CD4-positive, alpha-beta T cell treated with Interleukin-6 for 4 hours (primary cell): ENCODE measurements around the gene DLD.
A peak's percentile ranks its signal among the peaks of the same experiment; 100 is the strongest.
"Not testable (repeated sequence)": the region's sequence is repeated elsewhere in the genome, so short reads cannot be mapped to it uniquely, and the experiment has no call there.

Experiments used
- DNase-seq: peaks from one replicate; pipeline ENCODE4 v3.0.0-alpha.2; 2020; ENCODE audit warnings: mixed read lengths

Gene DLD

DNA sequence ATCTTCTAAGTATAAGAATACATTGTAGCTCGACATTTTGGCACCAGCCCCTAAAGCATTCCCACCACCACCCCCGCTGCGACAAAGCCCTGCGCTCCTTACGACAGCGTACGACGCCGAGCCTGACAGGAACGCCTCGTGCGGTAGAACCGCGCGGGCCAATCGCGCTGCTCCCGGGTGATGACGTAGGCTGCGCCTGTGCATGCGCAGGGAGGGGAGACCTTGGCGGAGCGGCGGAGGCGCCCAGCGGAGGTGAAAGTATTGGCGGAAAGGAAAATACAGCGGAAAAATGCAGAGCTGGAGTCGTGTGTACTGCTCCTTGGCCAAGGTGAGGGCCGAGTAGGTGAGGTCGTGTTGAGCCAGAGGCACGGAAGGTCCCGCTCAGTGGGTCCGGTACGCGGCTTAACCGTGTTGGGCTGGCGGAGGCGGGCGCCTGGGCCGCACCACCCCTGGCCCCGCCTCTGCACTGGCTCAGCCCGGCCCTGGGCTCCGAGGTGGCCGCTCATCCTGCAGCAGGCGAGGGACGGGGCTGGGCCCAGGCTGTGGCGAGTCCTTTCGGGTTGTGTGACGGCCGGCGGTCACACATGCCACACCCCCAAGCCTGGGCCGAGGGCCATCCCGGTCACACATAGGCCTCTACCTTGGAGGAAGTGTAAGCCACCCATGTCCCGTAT is at the start of gene DLD:
Gene DLD, plus strand, starts transcription at position 222 of the 674 bp plus-strand sequence. Its CDS starts 68 bp downstream, at position 290.
- peak; percentile 92 for DNase-seq

- DNase-seq = no peak
Observed at GRCh38 chr7:107842213-107842612, 48.8 kb upstream of the DLD start.

DNA sequence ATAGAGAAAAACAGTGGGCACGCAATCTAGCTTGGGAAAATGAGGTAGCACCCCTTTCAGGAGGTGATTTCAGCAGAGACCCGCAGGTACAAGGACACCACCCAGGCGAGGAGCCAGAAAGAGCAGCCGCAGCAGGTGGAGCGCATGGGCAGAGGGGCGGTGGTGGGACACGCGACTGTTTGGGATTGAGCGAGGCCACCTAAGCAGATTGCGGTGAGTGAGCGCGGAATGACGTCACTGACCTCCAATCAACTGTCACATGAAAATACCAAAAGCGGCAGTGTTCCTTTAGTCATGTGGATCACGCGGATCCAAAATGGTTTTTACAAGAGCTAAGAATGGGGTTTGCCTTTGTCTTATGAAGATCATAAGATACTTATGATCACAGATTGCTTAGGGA is 47.8 kb upstream of the DLD start:
- DNase-seq = no peak

GRCh38 chr7:107846324-107846723 is 44.7 kb upstream of the DLD start:
- no peak for DNase-seq

DNA sequence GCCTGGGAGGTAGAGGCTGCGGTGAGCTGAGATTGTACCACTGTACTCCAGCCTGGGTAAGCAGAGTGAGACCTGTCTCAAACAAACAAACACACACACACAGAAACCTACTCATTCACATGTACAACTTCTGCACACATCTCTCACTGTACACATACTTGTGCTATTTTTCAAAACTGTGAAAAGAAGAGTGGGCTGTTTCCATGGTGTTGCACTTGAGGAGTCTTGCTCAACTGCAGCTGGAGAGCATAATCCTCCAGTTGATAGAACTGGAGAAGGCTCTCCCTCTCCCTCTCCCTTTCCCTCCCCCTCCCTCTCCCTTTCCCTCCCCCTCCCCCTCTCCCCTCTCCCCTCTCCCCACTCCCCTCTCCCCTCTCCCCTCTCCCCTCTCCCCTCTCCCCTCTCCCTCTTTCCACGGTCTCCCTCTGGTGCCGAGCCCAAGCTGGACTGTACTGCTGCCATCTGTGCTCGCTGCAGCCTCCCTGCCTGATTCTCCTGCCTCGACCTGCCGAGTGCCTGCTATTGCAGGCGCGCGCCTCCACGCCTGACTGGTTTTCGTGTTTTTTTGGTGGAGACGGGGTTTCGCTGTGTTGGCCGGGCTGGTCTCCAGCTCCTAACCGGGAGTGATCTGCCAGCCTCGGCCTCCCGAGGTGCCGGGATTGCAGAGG is 43.7 kb upstream of the DLD start:
- no peak for DNase-seq

- not testable (repeated sequence) for DNase-seq
Observed at GRCh38 chr7:107847836-107848175, 43.2 kb upstream of the DLD start.

GRCh38 chr7:107848211-107848610 is 42.8 kb upstream of the DLD start:
- DNase-seq = not testable (repeated sequence)

DNA sequence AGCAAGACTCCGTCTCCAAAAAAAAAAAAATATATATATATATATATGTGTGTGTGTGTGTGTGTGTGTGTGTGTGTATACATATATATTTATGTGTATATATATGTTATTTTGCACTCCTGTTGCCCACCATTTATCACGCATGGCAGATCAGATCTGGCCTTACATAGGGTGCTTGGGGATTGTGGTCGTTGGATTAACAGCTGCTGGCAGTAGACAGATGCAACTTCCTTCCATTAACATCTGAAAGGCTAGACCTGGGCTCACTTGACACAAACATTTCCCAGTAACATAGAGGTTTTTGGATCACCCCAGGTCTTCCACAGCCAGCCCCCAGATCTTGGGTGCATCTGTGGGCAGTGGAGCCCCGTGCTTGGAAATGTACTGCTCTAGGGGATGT is 40.8 kb upstream of the DLD start:
- DNase-seq = no peak

DNA sequence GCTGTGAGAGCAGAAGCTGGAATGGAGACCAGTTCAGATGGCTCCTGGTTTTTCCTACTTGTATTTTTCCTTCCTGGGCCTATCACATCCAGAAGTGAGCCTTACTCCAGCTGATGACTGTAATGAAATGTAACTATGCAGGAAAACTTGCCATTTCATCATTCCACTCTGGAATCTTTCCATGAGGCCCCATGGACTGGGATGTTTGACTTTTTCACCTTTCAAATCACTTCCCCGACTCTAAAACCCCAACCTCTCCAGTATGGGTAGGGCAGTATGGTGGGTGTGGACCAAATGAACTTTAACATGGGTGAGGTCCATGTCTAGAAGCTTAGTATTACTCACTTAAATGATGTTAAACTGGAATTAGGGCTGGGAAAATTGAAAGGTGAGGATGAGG is 40.3 kb upstream of the DLD start:
- no peak for DNase-seq

DNA sequence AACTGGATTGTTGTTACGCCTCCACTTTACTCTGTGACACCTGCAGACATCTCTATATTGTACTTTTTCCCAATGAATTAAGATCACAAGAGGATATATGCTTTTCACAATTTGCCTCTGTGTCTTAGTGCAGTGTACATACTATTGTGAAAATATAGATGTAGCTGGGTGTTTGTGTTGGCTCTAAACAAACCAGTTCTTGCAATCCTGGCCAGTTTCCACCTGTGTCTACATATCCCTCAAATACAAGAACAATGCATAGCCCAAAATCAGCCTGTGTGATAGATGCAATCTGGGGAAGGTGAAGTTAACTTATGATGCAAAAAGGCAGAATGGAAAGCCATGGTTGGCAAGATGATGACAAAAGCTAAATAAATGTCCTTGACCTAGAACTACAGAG is 36.5 kb upstream of the DLD start:
- no peak for DNase-seq

DNA sequence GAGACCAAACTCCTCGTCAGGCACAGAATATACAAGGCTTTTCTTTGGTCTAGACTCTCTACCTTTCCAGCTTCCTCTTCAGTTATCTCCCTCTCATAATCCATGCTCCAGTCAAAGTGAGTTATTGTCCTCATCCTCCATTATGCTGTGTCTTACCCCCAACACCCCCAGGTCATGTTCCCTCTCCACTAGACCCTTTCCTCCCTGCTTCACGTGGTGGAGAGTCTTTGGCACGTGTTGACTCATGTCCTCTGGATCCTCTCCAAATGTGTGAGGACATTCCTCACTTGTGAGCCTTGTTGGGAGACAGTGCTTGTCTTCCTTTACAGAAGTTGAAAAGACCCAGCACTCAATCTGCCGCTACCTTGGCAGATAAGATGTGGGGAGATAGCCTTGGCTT is 36.0 kb upstream of the DLD start:
- DNase-seq = no peak

DNA sequence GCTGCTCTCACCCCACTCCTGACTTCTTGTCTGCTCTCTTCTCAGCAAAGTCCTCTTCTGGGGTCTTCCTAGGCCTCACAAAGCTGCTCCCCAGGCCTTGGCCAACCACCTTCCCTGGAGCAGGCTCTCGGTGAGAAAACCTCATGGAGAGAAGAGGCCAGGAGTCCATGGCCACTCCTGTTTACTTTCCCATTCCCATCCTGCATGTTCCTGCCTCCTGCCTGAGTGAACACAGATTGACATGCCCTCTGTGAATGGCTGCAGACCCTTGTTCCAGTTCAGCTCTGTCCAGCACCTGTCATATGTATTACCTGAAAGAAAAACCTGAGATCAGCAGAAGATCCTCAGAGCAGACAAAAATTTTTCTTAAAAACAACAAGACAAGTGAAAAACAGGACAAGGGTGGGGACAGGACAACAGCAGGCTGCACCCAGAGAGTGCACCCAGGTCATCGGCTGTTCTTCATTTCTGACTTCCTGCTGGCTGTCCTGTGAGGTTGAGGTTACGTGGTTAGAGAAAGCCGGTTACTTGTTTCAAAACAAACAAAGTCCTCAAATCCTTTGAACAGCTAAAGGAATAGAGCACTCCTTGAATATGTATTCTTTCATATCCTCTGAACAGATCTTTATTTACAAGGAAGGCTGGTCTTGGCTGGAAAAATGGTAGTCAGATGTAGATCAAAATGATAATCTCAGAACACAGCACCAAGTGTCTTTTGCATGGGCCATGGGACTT is 34.0 kb upstream of the DLD start:
- peak; percentile 56 for DNase-seq

DNA sequence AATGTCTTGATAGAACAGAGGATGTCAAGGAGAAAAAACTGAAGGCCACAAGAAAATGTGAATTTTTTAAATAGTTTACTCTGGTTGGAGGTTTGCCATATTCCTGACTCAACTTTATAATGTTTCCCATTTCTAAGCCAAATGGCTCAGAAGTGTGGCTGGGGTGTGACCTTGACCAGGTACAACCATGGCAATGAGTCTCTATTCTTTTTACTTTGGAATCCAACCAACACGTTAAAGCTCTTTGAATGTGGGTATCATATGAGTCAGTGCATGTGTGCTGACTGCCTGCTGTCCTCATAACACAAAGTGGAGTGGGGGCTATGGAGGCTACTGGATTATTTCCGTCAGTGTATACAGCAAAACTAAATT is 33.5 kb upstream of the DLD start:
- DNase-seq = no peak

DNA sequence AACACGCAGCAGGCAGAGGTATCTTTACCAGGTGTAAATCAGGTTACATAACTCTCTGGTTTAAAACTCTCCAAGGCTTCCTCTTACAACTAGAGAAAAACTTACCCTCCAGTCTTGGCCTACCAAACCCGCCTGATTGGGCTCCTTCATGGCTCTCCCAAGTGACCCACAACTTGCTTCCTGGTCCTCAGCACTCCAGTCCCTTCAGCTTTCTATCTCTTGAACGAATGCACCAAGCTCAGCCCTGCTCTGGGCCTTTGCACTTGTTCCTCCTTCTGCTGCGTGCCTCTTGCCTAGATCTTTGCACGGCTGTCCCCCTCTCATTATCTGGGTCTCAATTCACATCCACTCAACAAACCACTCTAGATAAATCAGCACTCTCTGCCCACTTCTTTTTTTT is 32.7 kb upstream of the DLD start:
- DNase-seq = no peak

DNA sequence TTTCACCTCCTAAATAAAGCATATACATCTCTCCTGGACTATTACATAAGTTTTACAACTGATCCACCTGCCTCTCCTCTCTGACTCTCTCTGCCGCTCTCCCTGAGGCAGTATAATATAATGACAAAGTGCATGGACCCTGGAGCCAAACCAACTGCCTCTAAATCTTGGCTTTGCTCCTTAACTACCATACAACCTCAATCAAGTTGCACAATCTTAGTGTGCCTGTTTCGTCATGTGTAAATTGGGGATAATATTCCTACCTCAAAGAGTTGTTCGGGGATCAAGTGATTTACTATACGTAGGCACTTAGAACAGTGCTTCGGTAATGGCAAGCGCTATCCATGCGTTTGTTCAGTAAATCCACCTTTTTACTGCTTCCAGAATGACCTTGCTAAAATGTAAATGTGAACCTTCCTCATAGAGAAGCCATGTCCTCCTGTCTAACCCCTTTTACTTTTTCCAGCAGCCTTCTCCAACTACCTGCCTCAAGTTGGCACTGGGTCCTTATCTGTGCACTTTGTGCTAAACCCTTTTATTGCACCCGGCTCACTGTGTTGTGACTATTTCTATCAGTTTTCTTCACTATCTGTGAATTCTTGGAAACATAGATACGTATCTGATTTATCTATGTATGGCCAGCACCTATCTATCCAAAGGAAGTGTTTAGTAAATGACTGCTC is 30.6 kb upstream of the DLD start:
- no peak for DNase-seq

GRCh38 chr7:107860981-107861652 is 29.9 kb upstream of the DLD start:
- no peak for DNase-seq

DNA sequence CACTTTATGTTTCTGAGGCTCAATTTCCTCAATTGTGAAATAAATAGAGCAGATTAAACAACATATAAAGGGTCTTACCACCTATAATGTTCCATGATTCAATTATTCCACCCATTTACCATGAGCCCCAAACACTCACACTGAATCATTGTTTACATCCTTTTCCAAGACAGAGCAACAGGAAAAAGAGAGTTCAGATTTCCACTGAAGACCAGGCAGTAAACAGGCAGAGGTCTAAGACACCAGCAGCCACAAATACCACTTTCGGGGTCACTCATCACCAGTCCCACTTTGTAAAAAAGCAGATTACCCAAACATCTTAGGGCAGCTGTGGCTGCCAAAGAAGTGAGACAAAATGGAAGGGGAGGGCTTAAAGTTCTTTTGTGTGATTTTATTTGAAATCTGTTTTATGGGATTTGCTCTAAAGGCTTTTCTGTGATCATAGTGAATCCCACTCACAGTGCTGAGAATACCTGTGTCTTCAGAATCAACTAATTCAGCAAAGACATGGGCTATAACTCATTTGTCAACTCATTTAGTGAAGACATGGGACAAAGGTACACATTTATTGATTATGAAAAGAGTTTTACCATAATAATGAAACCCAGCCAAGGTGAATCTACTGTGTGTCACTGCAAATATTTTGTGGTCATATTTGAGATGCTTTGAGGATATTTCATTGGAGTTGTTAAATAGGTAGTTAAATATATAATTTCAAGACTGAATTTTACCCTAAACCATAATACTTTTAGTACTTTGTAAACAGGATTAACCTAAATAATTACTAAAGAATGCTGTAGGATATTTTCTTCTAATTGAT is 24.8 kb upstream of the DLD start:
- DNase-seq = no peak

GRCh38 chr7:107867858-107868466 is 23.0 kb upstream of the DLD start:
- no peak for DNase-seq

DNA sequence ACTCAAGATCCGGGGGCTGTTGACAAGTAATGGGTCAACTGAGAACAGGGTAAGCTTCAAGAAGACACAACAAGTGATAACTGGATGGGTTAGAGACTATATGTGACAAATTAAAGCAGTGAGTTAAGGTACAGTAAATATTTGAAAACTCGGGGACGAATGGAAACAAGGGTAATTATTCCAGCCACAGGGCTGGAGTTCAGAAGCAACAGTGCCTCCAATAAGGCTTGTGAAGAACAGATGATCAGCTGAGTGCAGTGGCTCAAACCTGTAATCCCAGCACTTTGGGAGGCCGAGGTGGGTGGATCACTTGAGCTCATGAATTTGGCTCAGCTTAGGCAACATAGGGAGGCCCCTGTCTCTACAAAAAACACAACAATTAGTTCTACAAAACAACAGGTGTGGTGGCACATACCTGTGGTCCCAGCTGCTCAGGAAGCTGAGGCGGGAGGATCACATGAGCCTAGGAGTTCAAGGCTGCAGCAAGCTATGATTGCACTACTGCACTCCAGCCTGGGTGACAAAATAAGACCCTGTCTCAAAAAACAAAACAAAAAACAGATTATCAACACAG is 20.5 kb upstream of the DLD start:
- peak; percentile 21 for DNase-seq

DNA sequence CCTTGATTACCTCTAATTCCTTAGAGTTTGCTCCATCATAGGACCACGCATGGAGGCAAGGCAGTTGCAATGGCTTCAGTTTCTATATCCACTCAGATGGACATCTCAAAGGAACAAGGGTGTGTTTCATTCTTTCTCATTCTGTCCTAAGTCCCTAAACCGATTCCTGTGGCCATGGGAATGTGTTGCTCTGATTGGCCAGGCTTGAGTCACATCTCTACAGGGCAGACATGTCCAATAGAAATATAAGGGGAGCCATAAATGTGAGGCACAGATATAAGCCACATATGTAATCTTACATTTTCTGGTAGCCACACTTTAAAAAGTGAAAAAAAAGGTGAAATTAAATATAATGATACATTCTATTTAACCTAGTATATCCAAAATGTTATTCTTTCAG is 16.9 kb upstream of the DLD start:
- DNase-seq = no peak
